ENCODE results near the gene IMMP2L.

DNA sequence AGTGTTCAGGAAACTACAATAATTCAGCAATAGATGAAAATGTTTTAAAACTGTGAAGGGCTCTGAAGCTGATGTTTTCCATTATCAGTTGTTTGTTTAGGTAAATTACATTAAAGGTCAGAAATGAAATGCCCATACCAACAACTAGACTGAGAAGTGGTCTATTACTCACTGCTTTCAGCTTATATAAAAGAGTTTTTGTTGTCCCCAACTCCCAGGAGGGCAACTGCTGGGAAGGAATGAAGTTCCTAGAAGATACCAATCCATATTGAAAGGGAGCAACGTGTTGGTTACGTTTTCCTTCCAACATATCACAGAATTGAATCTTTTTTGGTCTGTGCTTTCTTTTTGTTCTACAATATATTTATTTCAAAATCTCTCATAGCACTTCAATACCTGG, 802.0 kb downstream of the IMMP2L start:
- TF ChIP-seq, protein P1, sequence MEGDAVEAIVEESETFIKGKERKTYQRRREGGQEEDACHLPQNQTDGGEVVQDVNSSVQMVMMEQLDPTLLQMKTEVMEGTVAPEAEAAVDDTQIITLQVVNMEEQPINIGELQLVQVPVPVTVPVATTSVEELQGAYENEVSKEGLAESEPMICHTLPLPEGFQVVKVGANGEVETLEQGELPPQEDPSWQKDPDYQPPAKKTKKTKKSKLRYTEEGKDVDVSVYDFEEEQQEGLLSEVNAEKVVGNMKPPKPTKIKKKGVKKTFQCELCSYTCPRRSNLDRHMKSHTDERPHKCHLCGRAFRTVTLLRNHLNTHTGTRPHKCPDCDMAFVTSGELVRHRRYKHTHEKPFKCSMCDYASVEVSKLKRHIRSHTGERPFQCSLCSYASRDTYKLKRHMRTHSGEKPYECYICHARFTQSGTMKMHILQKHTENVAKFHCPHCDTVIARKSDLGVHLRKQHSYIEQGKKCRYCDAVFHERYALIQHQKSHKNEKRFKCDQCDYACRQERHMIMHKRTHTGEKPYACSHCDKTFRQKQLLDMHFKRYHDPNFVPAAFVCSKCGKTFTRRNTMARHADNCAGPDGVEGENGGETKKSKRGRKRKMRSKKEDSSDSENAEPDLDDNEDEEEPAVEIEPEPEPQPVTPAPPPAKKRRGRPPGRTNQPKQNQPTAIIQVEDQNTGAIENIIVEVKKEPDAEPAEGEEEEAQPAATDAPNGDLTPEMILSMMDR (conservative IDR thresholded peaks at IDR 0.05; ENCODE audit: low read depth, low read length), result no peak
- TF ChIP-seq EZH2 (IDR thresholded peaks at IDR 0.05; ENCODE audit: low read length, unreplicated experiment), result no peak
